Measurements from ENCODE around the gene TGFB1I1.
"Not testable (repeated sequence)": the region's sequence is repeated elsewhere in the genome, so short reads cannot be mapped to it uniquely, and the experiment has no call there.

TGFB1I1 gene

DNA sequence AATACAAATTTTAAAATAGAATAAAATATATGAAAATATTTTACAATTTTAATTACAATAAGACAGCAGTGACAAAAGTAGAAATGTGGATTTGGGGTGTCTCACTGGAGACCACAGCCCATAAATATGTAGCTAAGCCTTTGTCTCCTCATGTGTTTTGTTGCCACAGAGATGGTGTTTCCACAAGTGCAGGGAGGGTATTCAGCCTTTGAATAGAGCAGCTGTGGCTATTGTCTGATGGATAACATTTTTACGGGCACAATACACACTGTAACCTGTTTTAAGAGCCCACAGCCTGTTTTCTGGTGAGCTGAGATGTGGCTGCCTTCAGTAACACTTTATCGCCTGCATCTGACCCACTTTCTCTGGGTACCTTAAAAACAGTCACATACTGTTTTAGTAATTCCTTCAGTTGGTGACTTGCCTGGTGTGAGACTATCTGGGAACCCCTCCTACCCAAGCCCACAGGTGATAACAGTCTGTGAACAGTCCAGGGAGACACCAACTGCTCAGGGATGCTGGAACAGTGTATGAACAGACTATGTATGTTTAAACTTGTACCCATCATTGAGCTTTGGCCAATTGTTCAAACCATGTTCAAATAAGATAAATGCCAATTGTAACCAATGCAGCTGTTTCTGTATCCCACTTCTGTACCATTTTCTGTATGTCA is 47.9 kb downstream of the TGFB1I1 start:
- TF ChIP-seq, protein P1, sequence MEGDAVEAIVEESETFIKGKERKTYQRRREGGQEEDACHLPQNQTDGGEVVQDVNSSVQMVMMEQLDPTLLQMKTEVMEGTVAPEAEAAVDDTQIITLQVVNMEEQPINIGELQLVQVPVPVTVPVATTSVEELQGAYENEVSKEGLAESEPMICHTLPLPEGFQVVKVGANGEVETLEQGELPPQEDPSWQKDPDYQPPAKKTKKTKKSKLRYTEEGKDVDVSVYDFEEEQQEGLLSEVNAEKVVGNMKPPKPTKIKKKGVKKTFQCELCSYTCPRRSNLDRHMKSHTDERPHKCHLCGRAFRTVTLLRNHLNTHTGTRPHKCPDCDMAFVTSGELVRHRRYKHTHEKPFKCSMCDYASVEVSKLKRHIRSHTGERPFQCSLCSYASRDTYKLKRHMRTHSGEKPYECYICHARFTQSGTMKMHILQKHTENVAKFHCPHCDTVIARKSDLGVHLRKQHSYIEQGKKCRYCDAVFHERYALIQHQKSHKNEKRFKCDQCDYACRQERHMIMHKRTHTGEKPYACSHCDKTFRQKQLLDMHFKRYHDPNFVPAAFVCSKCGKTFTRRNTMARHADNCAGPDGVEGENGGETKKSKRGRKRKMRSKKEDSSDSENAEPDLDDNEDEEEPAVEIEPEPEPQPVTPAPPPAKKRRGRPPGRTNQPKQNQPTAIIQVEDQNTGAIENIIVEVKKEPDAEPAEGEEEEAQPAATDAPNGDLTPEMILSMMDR (IDR thresholded peaks at IDR 0.05; ENCODE audit: control extremely low read depth, extremely low read depth, low read depth, missing control alignments) = no peak
- no peak for DNase-seq (ENCODE audit: extremely low spot score)
- CTCF ChIA-PET = interaction anchor here (0.7 kb wide), 1 partner anchor 43 kb away, joined by 3 read pairs; no protein-coding TSS in a partner anchor
- POLR2A ChIA-PET = no interaction called here

DNA sequence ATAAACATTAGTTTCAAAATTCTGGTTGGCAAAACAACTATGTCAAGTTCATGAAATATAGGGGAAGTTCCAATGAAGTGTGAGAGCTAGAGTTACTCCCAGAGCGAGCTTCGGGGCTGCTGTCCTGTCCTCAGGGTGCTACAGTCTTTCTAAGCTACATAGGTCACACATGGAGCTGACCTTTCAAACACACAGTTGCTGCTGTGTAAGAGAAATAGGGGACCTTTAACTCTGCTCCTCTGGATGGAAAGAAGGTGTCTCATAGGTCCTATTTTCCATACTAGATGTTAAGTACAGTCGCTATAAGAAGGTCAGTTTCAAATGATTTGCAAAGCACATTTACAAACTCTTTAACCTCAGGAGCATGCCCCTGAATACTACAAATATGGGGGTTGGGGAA is 49.4 kb downstream of the TGFB1I1 start:
- POLR2A ChIA-PET = no interaction called here
- DNase-seq (ENCODE audit: extremely low spot score) = no peak
- CTCF ChIA-PET = no interaction called here

DNA sequence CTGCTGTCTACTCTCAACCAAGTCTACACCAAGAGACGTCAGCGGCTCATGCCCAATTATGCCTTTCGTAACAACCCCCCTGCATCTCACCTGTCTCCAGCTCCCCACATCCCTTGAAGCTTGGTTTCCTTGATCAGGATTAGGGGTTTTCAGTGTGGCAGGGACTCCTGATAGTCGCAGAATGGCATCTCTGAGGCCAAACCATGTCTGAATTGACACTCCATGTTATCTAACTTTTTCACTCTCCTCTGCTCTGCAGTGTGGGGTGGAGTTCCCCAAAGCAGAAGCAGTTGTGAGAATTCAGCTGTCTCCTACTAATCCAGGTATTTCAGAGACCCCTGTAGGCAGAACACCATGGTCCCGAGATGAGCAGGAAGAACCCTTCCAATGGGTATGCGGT is 50.1 kb downstream of the TGFB1I1 start:
- TF ChIP-seq, protein P1 (IDR thresholded peaks at IDR 0.05; ENCODE audit: control extremely low read depth, extremely low read depth, low read depth, missing control alignments) = no peak
- POLR2A ChIA-PET = no interaction called here
- DNase-seq (ENCODE audit: extremely low spot score) = no peak
- CTCF ChIA-PET = no interaction called here

More for the DNA sequence above, 49.4 kb downstream of the TGFB1I1 start:
- TF ChIP-seq, protein P1 (IDR thresholded peaks at IDR 0.05; ENCODE audit: control extremely low read depth, extremely low read depth, low read depth, missing control alignments) = no peak

DNA sequence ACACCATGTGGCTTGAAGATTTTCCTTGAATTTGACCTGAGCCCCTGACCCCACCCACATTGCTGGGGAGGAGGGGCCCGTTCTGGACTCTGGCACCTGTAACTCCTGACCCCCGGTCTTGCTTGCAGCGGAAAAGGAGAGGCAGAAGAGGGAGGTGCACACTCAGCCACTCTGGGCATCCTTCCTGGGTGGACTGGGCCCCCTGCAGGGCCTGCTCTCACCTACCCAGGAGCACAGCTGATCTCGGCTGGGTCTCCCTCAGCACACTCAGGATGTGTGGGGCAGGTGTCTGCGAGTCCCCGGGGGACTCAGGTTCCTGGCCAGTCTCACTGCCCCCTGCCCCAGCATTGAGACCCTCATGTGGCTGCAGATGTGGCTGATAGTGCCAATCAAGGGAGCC is 51.8 kb downstream of the TGFB1I1 start:
- CTCF ChIA-PET; POLR2A ChIA-PET; DNase-seq (ENCODE audit: extremely low spot score): not testable (repeated sequence)

DNA sequence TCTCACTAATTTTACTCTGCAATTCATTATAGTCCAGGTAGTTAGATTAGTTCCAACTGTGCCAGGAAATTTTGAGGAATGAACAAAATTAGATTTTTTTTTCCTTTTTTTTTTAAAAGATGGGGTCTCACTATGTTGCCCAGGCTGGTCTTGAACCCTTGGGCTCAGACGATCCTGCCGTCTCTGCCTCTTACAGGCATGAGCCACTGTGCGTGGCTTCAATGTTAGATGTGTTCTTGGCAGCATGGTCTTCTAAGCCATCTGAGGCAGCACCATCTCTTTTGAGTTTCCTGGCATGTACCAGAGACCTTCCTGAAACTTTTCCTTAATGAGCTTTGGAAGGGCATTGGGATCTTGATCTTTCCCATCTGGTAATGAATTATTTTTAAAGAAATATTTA is 53.2 kb downstream of the TGFB1I1 start:
- POLR2A ChIA-PET = no interaction called here
- DNase-seq (ENCODE audit: extremely low spot score) = no peak
- CTCF ChIA-PET = no interaction called here
- TF ChIP-seq, protein P1 (IDR thresholded peaks at IDR 0.05; ENCODE audit: control extremely low read depth, extremely low read depth, low read depth, missing control alignments) = no peak

All from GM10248 (cell line).